AG09309 (cell line): ENCODE data around the gene CLMN.

Experiments used
- DNase-seq: peaks from one replicate; pipeline ENCODE4 v3.0.0-alpha.2; 2010; ENCODE audit warnings: low read depth
- H3K4me3 ChIP-seq: 2 replicates; pipeline ENCODE4 v1.5.1; 2011; ENCODE audit warnings: mild to moderate bottlenecking, low read depth, low read length, moderate library complexity; ENCODE audit not compliant: control insufficient read depth
- TF ChIP-seq, protein P1 (sequence below): IDR thresholded peaks from 2 replicates; pipeline ENCODE4 v1.5.1; 2011; ENCODE audit warnings: mild to moderate bottlenecking, low read depth, low read length, inconsistent platforms; ENCODE audit not compliant: insufficient read depth, control insufficient read depth; ENCODE audit errors: missing control alignments

Gene CLMN

GRCh38 chr14:95234426-95234825 is 85.3 kb downstream of the CLMN start:
- TF ChIP-seq, protein P1, sequence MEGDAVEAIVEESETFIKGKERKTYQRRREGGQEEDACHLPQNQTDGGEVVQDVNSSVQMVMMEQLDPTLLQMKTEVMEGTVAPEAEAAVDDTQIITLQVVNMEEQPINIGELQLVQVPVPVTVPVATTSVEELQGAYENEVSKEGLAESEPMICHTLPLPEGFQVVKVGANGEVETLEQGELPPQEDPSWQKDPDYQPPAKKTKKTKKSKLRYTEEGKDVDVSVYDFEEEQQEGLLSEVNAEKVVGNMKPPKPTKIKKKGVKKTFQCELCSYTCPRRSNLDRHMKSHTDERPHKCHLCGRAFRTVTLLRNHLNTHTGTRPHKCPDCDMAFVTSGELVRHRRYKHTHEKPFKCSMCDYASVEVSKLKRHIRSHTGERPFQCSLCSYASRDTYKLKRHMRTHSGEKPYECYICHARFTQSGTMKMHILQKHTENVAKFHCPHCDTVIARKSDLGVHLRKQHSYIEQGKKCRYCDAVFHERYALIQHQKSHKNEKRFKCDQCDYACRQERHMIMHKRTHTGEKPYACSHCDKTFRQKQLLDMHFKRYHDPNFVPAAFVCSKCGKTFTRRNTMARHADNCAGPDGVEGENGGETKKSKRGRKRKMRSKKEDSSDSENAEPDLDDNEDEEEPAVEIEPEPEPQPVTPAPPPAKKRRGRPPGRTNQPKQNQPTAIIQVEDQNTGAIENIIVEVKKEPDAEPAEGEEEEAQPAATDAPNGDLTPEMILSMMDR, result no peak
- DNase-seq, result no peak
- H3K4me3 ChIP-seq, result no peak overlapping the region

DNA sequence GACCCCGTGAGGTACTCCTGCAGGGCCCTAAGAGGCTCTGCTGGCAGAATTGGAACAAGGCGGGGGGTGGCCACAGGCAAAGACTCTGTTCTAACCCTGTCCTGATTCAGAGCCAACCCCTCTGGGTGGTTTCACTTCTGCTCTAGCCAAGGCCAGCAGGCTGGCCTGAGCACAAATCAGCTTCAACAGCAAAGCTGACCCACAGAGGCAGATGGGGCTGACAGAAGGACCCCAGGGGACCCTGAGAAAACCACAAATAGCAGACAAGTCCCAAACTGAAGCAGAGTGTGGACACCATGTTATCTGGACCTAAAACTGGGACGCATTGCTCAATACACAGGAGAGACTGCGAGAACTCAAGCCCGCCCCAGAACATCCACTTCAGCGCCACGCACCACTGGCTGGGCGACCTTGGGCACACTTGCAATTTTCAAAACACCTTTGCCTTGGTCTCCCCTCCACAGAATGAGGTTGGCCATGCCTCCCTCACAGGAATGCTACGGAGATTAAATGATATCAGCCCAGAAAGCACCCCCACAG is 85.9 kb downstream of the CLMN start:
- no peak overlapping the region for H3K4me3 ChIP-seq
- DNase-seq, result no peak
- TF ChIP-seq, protein P1, result no peak

DNA sequence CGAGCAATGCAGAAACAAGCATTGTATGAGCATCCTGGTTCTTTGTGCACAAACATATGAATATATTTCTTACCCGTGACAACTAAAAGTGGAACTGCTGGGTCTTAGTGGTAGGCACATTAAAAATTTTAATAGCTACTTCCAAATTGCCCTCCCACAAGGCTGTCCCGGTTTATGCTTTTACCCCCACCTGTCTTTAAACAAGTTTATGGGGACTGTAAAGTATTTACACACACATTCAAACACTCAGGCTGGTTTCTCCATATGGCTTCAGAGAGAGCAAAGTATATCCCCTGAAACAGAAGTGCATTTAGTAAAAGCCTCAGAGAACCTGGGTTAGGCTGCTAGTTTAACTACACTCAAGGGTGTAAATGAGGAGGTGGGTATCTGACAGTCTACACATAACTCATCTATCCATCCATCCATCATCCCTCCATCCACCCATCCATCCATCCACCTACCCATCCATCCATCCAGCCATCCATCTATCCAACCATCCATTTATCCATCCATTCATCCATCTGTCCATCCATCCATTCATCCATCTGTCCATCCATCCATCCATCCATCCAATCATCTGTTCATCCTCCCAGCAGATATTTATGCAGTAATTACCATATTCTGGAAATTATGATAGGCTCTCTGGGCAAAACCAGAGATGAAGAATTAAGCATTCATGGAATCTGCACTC is 86.7 kb downstream of the CLMN start:
- no peak for DNase-seq
- no peak overlapping the region for H3K4me3 ChIP-seq
- TF ChIP-seq, protein P1, result no peak

- DNase-seq, result no peak
- no peak overlapping the region for H3K4me3 ChIP-seq
- TF ChIP-seq, protein P1, result no peak
These were observed 87.6 kb downstream of the CLMN start for GRCh38 chr14:95231966-95232633.

GRCh38 chr14:95229749-95230148 is 90.0 kb downstream of the CLMN start:
- TF ChIP-seq, protein P1, result no peak
- no peak overlapping the region for H3K4me3 ChIP-seq
- no peak for DNase-seq

GRCh38 chr14:95228240-95228639 is 91.5 kb downstream of the CLMN start:
- no peak overlapping the region for H3K4me3 ChIP-seq
- TF ChIP-seq, protein P1, result no peak
- no peak for DNase-seq
